Raji (cell line): ENCODE measurements around the gene CRLF1.

ENCODE experiments used
- POLR2A ChIP-seq: IDR thresholded peaks from 2 replicates; pipeline ENCODE4 v1.6.1; 2011; ENCODE audit warnings: low read depth, low read length, control low read depth; ENCODE audit not compliant: insufficient read depth

CRLF1 gene

GRCh38 chr19:18605546-18606280 is 886 bp downstream of the CRLF1 start:
- no peak for TF ChIP-seq POLR2A

- TF ChIP-seq POLR2A = no peak
These were observed 1.4 kb downstream of the CRLF1 start for GRCh38 chr19:18605196-18605545.

- TF ChIP-seq POLR2A = no peak
These were observed 1.8 kb downstream of the CRLF1 start for GRCh38 chr19:18604820-18605159.

GRCh38 chr19:18603958-18604819 is 2.4 kb downstream of the CRLF1 start:
- no peak for TF ChIP-seq POLR2A

GRCh38 chr19:18603255-18603957 is 3.2 kb downstream of the CRLF1 start:
- TF ChIP-seq POLR2A = no peak

- TF ChIP-seq POLR2A = no peak
These were observed 4.7 kb downstream of the CRLF1 start for GRCh38 chr19:18601875-18602274.

- TF ChIP-seq POLR2A = no peak
These were observed 7.1 kb downstream of the CRLF1 start for GRCh38 chr19:18599485-18599884.

GRCh38 chr19:18597809-18598660 is 8.6 kb downstream of the CRLF1 start:
- TF ChIP-seq POLR2A = no peak

GRCh38 chr19:18596752-18597157 is 9.8 kb downstream of the CRLF1 start:
- no peak for TF ChIP-seq POLR2A

GRCh38 chr19:18595475-18595874 is 11.1 kb downstream of the CRLF1 start:
- no peak for TF ChIP-seq POLR2A

GRCh38 chr19:18594824-18595373 is 11.7 kb downstream of the CRLF1 start:
- no peak; the same call in 1 of the 2 replicates for TF ChIP-seq POLR2A

- peak; percentile 61 for TF ChIP-seq POLR2A
These were observed 12.3 kb downstream of the CRLF1 start for GRCh38 chr19:18594096-18594823.

- no peak for TF ChIP-seq POLR2A
These were observed 13.1 kb downstream of the CRLF1 start for GRCh38 chr19:18593367-18594095.

- no peak for TF ChIP-seq POLR2A
These were observed 14.7 kb downstream of the CRLF1 start for GRCh38 chr19:18591735-18592385.
